Measurements from ENCODE around the gene GRM1.

DNA sequence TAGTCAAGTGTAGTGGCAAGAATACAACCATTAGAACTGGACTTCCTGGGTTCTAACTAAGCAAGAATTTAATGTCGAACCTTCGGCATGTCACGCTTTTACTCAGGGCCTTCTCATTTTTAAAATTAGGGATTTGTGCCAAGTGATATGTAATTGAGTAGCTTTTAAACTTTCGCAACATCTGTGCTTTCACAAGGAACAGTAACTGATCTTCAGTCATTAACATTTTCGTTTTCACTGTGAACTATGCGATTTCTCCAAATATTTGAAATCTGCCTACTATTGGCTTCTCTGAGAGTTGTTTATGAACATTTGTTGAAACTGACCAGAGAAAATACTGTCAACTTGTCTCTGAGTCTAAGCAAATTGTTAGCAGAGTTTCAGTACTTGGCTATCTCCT lies 27.6 kb downstream of the GRM1 start:
- TF ChIP-seq CTCF (IDR thresholded peaks at IDR 0.05; ENCODE audit: low read depth, low read length) (no peak), EZH2phosphoT487 (IDR thresholded peaks at IDR 0.05; ENCODE audit: low read depth) (no peak)

Measured in OCI-LY3 (cell line).